ENCODE data around the gene CUL4B.
A peak's percentile ranks its signal among the peaks of the same experiment; 100 is the strongest.
"Not testable (repeated sequence)": the region's sequence is repeated elsewhere in the genome, so short reads cannot be mapped to it uniquely, and the experiment has no call there.

CUL4B gene

DNA sequence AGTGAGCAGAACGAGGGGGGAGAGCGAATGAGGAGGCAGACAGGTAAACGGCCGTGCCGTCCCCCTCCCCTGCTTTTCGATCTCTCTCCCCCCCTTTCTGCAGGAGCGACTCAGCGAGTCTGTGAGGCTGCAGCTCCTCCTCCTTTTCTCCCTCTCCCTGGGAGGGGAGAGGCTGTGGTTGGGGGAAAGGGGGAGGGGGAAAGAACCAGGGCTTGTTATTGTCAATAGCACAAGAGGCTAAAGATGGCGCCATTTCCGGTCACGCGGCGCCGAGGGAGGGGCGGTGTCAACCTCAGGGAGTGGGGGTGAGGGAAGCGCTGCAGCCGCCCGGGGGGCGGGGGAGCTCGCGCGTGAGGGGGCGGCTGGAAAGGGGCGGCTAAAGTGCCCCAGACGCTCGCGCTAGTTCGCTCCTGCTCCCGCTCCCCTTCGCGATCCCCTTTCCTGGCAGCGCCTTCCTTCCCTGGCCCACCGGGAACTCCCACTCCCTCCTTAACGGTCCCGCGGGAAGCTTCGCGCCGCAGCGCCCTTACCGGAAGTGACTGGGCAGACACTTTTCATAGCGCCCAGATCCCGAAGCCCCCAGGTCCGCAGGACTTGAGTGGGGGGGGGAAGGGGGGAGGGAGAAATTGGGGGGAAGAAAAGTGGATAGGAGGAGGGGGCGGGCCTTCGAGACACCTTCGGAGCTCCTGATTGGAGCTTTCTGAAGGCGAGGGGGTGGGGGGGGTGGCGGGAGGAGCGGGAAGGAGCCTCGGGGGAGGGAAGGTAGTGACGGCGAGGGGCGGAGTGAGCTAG, at the start of gene CUL4B:
CUL4B (minus strand) TSS at position 121 of the 792 bp plus-strand sequence. CDS start 324 bp downstream, outside the sequence.
- DNase-seq (ENCODE audit: low read depth in 1 of 2, low spot score in 1 of 2) = peak; percentile 76 to 81

DNA sequence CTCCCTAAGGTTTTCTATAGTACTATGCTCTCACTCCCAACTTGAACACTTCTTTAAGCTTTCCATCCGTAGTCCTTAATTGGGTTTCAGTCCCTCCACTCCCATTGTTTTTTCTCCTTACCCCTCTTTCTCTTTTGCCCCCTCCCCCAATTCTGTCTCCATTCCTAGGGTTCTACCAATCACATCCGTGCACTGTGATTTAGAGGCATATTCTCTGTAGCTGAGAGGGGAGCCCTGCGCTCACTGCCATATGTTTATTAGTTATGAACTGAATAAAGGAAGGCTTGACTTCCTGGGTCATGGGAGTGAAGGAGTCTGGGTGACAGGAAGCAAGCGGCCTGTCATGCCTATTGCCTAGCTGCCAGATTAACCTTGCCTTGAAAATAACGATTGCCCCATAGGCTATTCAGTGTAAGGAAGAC, 43.6 kb upstream of the CUL4B start:
- DNase-seq (ENCODE audit: low read depth in 1 of 2, low spot score in 1 of 2) = no peak

- peak; percentile 39 to 48 for DNase-seq (ENCODE audit: low read depth in 1 of 2, low spot score in 1 of 2)
Measured at GRCh38 chrX:120603707-120604360, 43.1 kb upstream of the CUL4B start, which contains the start of gene MCTS1. MCTS1 (plus strand) TSS chrX:120604101; CDS start chrX:120604237, 136 bp downstream.

DNA sequence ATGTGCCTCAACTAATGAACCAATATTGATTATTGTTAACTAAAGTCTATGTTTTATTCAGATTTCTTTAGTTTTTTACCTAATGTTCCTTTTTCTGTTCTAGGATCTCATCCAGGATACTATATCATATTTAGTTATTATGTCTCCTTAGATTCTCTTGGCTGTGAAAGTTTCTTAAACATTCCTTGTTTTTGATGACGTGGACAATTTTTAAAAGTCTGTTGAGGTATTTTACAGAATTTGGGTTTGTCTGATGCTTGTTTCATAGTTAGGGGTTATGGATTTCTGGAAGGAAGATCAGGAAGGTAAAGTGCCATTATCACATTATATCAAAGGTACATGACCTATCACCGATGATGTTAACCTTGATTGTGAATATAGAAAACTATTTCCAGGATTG, 24.9 kb upstream of the CUL4B start:
- no peak for DNase-seq (ENCODE audit: low read depth in 1 of 2, low spot score in 1 of 2)

DNA sequence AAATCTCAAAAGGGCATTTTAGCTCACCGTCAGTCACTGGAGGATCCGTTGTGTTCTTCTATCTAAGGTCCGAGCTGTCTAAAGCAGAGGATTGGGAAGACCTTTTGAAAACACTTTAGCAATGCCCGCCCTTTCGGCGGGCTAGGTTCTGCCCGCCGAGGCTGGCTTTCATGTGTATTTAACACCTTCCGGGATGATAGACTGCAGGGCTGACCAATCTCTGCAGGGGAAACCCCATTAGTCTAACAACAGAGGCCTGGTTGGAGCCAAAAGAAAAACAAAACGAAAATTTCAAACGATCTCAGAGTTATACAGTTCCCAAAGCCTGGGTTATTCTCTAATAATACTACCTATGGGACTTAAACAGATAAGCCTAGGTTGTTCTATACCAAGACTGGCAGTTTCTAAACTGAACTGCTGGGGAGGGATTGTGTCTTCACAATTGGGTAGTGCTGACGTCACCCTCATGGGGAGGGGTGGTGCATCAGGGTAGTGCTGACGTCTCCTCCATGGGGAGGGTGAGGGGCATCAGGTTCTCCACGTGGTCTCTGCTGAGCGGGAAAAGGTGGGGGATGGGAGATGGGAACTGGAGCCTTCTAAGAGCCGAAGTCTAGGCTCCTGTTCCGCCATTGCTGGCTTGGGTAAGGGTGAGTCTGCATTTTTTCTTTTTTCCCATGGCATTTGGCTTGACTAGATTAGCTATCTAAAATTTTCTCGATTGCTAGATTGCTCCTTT, 14.8 kb upstream of the CUL4B start:
- no peak for DNase-seq (ENCODE audit: low read depth in 1 of 2, low spot score in 1 of 2)

DNA sequence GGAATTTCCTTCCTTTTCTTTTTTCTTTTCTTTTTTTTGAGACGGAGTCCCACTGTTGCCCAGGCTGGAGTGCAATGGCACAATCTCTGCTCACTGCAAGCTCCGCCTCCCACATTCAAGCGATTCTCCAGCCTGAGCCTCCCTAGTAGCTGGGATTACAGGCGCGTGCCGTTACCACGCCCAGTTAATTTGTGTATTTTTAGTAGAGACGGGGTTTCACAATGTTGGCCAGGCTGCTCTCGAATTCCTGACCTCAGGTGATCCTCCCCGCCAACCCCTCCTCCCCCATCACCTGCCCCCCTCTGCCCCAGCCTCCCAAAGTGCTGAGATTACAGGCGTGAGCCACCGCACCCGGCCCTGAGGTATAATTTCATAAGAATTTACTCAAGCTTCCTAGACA, 13.0 kb upstream of the CUL4B start:
- DNase-seq (ENCODE audit: low read depth in 1 of 2, low spot score in 1 of 2) = not testable (repeated sequence)

DNA sequence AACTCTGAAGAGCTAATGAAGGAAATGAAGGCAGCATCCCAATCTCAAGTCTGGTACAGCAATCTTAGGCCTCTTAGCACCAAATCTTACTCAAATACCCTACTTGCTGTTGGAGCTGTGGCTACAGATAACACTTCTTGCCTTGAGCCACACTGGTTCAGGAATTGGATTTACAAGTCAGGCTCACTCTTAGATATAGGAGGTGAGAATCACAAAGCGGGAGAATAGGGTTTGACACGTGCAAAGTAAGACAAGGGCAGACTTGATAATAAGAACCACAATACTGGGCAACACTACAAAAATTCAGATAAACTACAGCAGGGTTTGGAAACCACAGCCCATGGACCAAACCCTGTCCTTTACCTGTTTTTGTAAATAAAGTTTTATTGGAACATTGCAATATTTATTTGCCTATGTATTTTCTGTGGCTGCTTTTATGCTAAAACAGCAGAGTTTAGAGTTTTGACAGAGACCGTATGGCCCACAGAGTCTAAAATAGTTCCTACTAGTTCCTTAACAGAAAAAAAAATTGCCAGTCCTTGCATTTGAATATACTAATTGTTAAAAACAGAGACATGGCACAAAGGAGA, 9.3 kb upstream of the CUL4B start:
- DNase-seq (ENCODE audit: low read depth in 1 of 2, low spot score in 1 of 2) = no peak

GRCh38 chrX:120568609-120569008, 7.8 kb upstream of the CUL4B start:
- no peak for DNase-seq (ENCODE audit: low read depth in 1 of 2, low spot score in 1 of 2)

DNA sequence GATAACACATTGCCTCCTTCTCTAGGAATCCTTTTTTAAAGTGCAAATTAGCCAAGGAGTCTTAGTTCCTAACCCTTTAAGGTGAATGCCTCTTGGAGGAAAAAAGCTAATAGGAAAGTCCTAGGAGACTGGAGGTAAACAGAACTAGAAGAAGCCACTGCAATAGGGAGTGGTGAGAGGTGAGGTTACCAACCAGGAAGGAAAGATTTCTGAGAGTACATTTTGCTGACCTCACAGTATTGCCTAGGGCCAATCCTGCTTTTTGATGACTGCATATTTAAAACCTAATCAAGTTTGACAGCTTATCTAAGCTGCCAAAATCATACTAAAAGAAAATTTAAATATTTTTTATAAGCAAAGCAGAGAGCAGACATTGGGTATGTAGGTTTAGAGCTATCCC, 7.3 kb upstream of the CUL4B start:
- no peak for DNase-seq (ENCODE audit: low read depth in 1 of 2, low spot score in 1 of 2)

DNA sequence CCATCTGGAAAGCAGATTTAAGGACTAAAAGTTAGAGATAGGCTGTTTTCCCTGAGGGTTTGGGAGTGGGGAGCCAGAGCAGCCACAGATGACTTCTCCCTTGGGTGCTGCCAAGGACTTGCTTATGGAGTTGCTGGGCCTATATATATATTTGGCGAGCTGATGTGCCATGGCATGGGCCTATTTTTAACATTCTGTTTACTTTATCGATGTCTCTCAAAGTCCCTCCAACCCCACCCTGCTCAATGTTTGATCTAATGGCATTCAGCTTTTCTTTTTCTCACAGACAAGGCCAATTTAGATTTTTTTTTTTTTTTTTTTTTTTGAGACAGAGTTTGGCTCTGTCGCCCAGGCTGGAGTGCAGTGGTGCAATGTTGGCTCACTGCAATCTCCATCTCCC, 6.1 kb upstream of the CUL4B start:
- no peak for DNase-seq (ENCODE audit: low read depth in 1 of 2, low spot score in 1 of 2)

DNA sequence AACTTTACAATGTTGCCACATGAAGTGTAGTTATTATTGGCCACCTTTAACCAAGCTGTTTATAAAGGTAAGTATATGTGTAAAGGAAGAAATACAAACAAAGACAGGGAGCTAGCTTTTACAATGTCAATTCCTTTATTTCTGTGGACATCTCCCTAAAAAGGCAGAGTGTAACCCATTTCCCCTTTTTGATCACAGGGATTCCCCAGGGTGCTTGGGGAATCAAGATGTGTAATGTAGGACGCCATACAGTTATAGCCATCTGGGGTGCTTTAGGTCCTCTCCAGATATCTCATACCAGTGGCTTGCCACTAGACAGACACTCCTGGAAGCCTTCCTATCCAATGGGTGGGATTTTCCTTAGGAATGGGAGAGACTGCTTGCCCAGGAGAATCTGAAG, 4.2 kb upstream of the CUL4B start:
- DNase-seq (ENCODE audit: low read depth in 1 of 2, low spot score in 1 of 2) = no peak

GRCh38 chrX:120562569-120562926, 1.8 kb upstream of the CUL4B start:
- no peak for DNase-seq (ENCODE audit: low read depth in 1 of 2, low spot score in 1 of 2)

GRCh38 chrX:120561634-120562568, 1.1 kb upstream of the CUL4B start:
- DNase-seq (ENCODE audit: low read depth in 1 of 2, low spot score in 1 of 2) = no peak

GRCh38 chrX:120560405-120560841, 339 bp downstream of the CUL4B start:
- peak in 1 of 2 donors; percentile 3 for DNase-seq (ENCODE audit: low read depth in 1 of 2, low spot score in 1 of 2)

GRCh38 chrX:120559804-120560203, 958 bp downstream of the CUL4B start:
- DNase-seq (ENCODE audit: low read depth in 1 of 2, low spot score in 1 of 2) = no peak

DNA sequence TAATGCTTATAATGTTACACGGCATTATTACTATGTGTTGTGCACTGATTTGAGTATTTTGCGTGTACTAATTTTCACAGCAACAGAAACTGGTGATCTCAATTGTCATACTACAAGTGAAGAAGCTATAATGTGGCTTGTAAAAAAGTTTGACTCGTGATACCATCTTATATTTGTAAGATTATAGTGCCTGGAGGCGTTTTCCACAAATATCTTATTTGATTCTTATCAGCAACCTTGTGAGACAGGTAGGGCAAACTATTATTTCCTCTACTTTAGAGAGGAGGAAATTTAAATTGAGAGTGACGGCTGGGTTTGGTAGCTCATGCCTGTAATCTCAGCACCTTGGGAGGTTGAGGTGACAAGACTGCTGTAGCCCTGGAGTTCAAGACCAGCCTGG, 4.5 kb downstream of the CUL4B start:
- DNase-seq (ENCODE audit: low read depth in 1 of 2, low spot score in 1 of 2) = no peak

DNA sequence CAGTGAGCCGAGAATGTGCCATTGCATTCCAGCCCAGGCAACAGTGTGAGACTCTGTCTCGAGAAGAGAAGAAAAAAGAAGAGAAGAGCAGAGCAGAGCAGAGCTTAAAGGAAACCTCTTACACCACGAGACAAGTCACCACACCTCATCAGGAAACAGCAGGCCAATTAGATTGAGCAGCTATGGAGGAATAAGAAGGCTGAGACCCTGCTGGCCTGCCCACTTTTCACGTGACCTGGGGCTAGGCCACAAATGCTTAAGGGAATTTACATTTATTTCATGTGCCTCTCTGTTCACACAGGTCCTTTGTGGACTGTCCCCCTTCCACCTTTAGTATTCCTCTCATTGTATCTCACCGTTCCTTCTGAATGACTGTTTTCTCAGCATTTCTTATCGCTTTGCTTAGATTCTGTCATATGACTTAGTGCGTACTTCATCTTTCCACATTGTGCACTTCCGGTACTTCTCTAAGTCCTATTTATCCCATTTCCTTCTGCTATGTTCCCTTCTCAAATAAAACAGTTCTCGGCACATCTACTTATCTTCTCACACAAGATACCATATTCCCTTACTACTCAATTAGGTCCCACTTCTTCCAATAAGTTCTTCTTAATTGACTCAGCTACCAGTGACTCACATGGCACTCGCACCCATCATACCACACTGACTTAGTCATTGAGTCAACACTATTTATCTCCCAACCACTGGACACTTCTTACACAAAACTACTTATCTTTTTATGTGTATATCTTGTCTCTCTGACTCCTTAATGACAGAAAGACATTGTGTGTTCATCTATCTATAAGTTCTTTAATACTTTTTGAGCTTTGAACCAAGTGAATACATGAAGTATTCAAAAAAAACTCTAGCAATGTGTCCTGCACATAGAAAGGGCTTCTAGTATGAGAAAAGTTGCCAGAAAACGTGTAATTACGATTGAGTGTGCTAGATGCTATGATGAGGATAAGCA, 11.0 kb downstream of the CUL4B start:
- DNase-seq (ENCODE audit: low read depth in 1 of 2, low spot score in 1 of 2) = no peak

DNA sequence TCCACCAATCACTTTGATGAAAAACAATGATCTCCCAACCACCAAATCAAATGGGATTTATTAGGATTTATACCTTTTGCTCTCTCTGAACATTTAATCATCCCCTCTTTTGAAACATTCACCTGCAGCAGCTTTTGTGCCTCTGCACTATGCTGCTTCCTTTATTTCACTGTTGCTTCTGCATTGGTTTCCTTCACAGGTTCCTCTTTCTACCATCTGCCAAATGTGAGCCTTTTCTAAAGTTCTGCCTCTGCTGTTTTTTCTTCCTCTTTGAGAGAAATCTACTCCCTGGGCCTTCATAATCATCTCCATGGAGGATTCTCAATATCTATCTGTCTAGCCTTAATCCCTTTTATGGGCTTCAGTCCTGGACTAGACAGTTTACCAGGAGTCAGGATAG, 24.7 kb downstream of the CUL4B start:
- DNase-seq (ENCODE audit: low read depth in 1 of 2, low spot score in 1 of 2) = no peak

Data from stimulated activated CD4-positive, alpha-beta T cell treated with anti-CD3 and anti-CD28 coated beads, Interleukin-15, amount 100 ng/mL, for 1 hour (primary cell).